NCI-H774 (cell line): ENCODE results near the gene HAGHL.
"Not testable (repeated sequence)": the region's sequence is repeated elsewhere in the genome, so short reads cannot be mapped to it uniquely, and the experiment has no call there.

Experiments
- DNase-seq: peaks from one replicate; lab custom pipeline; 2025; lab: John Stamatoyannopoulos, UW

HAGHL gene

DNA sequence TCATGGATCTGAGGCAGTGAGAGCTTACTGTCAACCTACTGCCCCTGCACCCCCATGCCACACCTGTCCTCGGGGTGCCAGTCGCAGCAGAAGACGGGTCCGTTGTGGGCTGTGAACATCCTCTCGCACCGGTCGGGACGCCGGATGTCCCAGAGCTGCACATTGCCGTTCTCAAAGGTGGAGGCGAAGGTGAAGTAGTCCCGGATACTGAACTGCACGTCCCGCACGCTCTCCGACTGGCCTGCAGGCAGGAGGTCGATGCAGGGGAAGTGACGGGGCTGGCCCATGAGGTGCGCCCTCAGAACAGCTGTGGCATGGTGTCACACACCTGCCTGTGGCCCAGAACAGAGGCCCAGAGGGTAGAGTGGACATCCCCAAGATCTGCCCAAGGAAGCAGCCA is 39.4 kb upstream of the HAGHL start:
- no peak for DNase-seq

DNA sequence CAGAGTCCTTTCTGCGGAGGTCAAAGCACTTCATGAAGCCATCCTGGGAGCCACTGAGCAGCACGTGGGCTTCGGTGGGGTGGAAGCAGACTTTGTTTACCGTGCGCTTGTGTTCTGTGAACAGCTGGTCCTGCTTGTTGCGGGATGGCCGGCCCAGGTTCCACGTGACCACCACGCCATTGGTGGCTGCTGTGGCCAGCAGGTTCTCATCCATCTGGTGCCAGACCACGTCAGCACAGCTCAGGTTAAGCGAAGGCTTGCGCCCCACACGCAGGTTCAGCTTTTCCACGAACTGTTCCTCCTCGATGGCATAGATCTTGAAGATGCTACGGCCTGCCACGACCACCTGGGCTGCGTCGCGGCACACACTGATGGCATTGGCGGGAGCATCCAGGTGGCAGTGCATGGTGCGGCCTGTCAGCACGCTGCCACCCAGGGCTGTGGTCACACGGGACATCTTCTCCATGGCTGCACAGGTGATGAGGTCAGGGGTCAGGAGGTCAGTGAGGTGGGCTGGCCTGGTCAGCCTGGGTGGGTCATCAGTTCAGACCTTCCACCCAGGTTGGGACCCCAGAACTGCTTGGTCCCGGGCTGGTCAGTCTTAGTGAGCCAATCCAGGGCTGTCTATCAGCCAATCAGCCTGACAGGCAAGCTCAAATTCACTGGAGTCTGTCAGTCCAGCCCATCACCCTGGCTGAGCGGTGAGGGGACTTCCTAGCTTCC is 37.6 kb upstream of the HAGHL start:
- DNase-seq: no peak

DNA sequence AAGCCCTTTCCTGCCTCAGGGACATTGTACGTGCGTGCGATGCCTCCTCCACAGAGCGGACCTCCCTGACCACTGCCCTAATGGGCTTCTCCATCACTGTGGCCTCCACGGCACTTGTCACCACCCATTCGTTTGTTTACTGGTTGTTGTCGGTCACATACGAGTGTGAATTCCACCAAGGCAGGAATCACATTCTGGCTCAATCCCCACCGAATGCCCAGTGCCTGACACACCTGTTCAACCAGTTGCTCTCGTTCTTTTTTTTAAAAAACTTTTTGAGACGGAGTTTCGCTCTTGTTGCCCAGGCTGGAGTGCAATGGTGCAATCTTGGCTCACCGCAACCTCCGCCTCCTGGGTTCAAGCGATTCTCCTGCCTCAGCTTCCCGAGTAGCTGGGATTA is 35.7 kb upstream of the HAGHL start:
- DNase-seq: not testable (repeated sequence)

DNA sequence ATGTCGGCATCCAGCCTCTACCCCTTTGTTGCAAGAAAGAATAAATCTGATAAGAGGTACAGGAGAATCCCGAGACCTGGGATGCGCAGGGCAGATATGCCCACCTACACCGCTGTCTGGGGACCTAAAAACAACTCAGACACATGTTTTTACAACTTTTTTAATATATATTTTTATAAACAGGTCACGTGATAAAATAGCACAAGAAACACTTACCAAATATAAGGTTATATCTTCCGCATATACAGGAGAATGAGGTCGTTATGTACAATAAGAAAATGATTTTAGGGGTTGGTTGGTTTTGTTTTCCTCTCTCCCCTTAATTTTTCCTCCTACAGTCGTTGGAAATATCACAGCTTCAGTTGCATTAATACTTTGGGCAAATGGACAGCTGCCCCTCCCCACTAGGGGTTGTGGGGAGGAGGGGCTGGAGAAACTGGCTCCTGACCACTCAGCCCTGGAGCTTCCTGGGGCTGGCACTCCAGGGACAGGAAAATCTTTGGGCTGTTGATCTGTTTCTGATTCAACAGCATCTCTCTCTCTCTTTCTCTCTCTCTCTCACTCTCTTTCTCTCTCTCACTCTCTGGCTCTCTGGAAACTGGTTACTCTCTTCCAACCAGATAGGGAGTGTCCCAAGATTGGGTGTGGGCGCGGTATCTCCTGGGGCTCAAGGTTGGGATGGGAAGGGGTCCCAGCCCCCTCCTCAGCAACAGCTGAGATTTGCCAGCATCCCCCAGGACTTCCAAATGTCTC is 34.4 kb upstream of the HAGHL start:
- no peak for DNase-seq

DNA sequence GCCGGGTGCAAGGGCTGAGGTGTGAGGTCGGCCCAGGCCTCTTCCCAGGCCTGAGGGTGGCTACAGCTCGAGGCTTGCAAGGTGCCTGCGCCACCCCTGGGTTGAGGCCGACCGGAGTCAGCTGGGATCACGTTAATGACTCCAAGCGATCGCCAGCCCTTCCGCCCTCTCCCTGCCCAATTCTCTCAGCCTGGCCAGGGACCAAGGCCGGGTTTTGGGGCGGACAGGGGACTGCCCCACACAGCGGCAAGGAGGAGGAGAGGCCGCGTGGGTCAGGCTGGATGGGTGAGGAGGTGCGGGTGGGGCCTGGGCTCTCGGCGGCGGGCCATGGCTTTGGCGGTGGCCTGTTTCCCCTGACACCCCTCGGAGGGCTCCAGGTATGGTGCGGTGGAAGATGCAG is 33.5 kb upstream of the HAGHL start:
- no peak for DNase-seq

DNA sequence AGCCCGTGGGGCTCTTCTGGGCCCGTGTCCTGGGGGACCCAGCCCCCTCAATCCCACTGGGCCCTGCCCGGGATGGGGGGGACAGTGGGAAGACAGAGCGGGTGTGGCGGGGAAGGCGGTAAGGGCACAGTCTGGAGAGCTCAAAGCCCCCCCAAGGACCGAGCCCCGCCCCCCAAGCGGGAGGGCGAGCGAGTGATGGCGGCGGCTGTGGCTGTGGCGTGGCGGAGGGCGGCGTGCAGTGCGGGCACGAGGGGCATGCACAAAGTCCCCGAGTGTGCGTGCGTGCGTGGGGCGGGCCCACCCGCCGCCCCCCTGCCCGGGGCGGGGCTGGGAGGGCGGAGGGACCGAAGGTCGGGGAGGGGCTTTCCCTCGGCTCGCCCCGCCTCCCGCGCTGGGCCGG is 33.1 kb upstream of the HAGHL start:
- no peak for DNase-seq

DNA sequence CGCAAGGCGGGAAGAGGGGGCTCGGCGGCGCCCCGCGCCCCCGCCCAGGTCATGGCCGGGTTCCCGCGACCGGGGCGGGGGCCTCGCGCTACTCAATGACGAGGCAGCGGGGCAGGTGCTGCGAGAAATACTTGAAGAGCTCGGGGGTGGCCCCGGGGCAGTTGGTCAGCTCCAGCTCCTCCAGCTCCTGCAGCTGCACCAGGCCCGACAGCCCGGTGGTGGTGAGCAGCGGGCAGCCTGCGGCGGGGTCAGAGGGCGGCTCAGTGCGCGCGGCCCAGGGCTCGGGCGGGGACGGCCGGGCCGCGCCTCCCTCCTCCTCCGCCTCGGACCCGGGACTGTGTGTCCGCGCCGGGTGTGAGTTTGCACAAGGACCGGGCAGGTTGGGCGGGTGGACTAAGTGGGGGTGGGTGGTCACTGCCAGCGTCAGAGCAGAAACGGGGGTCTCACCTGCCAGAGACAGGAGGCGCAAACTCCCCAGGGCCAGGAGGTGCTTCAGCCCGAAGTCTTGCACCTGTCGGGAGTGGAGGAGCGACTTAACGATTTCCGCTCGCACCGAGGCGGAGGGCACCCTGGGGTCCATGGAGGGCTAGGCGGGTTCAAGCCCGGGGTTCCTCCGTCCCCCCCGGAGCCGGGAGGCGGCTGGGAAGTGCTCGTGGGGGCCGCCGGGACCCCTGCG is 32.6 kb upstream of the HAGHL start:
- DNase-seq: no peak

DNA sequence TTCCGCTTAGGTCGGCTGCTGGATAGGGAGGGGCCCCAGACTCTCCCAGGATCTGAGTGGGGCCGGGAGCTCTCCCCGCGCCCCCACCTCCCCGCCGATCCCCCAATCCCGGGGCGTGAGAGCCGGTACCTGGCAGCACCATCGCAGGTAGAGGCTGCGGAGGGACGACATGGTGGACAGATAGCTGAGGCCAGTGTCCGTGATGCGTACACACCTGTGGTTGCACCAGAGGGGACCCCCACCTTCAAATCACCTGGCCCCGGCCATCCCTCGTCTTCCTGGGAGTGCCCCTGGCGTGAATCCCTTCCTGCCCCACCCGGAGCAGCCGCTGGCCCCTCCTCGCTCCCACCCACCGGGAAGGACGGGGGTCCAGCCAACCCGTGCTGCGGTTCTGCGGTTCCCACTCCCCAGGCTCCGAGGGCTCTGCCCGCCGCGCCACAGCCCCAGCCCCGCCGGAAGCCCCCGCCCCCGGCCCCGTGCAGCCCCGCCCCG is 32.0 kb upstream of the HAGHL start:
- no peak for DNase-seq

DNA sequence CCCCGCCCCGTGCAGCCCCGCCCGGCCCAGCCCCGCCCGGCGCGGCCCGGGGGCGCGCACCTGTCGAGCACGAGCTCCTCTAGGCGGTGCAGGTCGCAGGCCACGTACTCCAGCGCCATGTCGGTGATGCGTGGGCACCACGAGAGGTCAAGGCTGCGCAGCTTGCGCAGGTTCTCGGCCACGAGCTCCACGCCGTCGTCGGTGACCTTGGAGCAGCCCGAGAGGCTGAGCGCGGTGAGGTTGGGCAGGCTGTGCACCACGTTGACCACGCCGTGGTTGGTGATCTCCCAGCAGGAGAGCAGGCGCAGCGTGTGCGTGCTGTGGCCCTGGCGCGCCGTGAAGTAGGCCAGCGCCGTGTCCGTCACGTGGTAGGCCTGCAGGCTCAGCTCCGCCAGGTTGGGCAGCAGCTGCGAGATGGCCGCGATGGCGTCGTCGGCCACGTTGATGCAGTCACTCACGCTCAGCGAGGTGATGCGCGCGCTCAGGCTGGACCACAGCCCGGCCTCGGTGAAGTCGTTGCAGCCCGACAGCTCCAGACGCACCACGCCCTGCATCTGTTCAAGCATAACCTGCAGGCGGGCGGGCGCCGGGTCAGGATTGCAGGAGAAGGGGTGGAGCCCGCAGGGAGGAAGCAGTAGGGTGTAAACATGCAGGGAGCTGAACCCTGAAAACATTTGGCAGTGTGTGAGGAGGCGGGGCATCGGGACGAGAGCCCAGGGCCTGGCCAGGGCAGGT is 31.4 kb upstream of the HAGHL start:
- peak; percentile 78 for DNase-seq

DNA sequence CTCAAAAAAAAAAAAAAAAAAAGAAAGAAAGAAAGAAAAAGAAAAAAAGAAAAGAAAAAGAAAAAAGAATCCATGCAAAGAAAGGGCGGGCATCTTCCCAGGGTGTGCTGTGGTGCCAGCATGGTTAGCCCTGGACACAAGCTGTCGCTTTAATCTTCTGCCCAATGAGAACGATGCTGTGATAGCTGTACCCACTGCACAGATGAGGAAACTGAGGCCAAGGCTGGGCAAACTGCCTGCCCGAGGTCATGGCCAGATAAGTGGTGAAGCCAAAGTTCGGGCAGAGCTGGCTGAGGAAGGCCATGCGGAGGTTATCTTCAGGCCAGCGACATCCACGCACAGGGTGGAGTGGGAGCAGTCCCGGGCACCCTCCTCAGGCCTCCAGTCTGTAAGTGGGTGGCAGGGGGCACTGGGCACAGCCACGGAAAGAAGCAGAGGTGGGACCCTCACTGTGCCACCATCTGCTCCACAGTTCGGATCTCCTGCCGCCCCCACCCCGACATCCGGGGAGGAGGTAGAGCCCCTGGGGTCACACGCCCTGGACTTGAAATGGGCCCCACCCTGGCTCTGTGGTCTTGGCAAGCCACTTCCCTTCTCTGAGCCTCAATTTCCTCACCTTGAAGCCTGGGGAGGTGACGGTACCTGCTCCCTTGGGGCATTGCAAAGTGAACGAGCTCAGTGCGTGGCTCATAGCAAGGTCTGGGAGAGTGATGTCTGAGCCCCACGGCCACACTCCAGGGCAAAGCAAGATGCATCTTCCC is 27.8 kb upstream of the HAGHL start:
- DNase-seq: no peak

DNA sequence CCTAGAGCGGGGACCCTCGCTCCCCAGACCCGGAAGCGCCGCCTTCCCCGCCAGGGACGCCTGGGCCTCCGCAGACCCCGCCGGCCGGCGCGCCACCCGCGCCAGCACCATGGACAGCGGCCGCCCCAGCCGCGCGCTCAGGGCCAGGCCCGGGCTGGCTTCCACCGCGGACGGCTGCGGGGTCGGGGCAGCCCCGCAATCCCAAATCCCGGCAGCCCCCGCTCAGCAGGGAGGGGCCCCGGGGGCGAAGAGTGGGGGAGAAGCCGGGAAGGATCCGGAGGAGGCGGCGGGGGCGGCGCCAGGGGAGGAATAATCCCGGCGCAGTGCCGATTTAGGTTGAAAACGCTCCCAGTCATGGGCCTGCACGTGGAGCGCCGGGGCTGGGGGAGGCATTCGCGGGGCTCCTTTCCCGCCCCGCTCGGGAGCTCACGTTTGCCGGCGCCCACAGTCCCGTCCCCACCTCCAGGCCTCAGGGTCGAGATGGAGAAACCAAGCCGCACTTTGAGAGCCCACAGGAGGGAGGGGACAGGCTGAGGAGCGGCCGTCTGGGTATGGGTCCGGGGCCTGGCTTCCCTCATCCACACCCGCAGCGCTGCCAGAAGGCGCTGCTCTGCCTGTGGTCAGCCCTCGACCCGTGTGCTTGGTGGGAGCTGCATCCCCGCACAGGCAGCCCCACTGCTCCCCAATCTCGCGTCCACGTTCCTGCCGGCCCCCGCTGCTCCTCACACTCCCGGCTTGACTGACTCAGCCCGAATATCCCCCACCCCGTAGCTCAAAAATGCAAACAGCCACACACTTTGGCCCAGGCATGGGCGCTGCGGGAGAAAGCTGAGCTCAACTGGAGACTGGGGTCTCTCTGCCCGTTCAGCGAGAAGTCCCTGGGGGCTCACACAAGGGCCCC is 26.0 kb upstream of the HAGHL start:
- DNase-seq: no peak

DNA sequence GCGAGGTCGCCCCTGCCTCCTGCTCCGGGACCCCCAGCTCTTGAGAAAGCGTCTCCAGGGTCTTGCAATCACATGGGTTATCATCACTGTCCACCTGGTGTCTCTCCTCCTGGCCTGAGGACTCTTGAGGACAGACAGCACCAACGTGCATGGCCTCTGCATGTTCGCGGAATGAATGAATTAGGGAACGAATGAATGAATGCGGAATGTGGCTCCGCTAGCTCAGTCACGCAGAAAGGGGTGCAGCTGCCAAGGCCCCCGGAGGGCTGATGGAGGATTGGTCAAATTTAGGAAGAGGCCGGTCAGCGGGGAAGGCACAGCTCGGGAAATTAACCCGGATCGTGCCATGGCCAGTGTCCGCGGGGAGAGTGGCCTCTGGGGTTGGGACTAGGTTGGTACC is 24.6 kb upstream of the HAGHL start:
- DNase-seq: no peak

DNA sequence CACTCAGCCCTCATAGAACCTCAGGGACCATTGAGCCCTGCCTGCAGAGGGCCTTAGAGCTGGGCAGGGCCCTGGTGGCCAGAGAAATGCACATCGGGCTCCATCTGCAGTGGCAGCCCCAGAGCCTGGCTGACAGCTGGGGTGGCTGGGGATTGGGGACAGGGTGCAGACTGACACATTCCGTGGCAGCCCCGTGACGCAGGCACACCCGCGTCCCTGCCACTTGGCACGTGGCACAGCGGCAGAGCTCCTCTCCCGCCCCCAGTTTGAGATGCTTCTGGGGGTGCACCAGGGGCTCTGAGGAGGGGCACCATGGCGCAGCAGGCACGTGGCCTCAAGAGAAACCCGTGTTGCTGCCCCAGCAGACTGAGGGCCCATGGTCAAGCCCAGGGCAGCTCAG is 23.5 kb upstream of the HAGHL start:
- DNase-seq: no peak

DNA sequence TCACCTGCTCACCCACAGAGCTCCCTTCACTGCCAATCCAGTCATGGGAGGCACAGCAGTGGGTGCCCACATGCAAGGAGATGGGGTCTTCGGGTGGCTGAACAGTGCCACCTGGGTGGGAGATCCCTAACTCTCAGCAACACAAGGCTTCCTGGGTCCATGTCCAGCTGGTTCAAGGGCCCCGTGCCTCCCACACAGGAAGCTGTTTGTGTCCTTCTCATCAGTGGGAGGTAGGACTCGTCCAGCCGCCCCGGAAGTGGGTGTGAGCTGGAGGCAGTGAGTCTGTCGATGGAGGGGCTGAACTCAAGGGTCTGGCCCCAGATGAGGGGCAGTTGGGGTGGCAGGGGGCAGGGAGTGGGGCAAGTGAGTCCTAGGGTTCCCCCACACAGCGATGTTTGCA is 22.9 kb upstream of the HAGHL start:
- no peak for DNase-seq

DNA sequence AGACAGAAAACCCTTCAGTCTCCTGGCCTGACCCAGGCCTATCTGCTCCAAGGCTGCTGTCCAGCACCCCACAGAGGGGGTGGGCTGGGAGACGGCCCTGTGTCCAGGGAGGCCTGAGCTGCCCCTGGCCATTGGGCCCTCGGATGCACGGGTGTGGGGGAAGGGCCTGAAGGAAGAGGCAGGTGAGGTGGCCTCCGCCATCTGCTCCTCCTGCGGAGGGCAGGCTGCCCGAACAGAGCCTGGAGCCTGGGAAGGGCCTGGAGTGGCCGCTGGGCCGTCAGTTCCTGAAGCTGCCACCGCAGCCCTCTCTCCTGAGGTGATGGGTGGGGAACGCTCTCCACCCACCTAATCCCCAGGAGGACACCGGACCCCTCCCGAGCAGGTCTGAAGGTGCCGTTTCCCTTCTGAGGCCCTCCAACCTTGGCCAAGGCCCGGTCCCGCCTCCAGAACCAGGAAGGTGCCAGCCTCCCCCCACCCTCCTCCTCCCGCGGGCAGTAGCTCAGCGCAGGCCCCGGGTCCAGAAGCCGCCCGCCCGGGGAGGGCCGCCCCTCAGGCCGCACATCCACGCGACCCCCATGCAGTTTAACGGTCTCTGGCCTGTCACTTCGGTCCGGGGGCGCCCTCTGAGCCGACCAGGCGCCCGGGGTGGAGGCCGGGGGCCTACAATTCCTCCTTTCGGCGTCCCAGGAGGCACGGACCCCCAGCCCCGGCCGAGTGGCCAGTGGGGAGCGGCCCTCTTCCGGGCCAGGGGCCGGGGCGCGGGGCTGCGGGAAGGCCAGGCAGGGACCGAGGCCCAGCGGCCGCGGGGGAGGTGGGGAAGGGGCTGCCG is 22.1 kb upstream of the HAGHL start:
- DNase-seq: no peak

DNA sequence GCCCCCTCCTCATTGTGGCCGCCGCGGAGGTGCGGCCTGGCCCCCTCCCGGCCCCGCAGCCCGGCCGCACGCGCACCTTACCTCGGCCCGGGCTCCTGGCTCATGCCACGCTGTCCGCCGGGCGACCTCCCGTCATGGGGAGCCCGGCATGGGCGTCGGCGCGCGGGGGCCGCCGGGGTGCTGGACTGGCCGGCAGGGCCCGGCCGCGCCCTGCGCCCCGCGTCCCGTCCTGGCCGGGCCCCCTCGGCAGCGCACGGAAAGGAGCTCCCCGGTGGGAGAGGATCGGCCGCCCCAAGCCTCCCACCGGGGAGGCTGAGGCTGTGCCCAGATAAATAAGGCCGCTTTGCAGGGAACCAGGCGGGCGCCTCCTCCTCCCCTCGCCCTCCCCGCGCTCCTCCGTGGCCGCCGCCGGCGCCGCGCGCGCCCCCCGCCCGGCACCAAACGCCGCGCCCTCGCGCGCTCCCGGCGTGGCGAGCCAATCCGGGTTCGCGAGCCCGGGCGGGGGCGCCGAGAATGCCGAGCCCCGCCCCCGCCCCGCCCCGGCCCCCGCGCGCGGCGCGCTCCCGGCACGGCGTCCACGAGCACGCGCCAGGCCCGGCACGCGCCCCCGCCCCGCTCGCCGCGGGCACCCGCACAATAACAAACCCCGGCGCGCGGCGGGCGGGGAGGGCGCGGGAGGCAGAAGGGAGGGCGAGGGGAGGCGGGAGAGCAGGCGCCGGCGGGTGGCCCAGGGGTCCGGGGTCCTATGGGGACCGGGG is 21.3 kb upstream of the HAGHL start, which contains the start of gene FBXL16:
FBXL16 (minus strand) TSS at position 371 of the 758 bp plus-strand sequence. CDS start 8,396 bp downstream, outside the sequence.
- DNase-seq: peak; percentile 60

DNA sequence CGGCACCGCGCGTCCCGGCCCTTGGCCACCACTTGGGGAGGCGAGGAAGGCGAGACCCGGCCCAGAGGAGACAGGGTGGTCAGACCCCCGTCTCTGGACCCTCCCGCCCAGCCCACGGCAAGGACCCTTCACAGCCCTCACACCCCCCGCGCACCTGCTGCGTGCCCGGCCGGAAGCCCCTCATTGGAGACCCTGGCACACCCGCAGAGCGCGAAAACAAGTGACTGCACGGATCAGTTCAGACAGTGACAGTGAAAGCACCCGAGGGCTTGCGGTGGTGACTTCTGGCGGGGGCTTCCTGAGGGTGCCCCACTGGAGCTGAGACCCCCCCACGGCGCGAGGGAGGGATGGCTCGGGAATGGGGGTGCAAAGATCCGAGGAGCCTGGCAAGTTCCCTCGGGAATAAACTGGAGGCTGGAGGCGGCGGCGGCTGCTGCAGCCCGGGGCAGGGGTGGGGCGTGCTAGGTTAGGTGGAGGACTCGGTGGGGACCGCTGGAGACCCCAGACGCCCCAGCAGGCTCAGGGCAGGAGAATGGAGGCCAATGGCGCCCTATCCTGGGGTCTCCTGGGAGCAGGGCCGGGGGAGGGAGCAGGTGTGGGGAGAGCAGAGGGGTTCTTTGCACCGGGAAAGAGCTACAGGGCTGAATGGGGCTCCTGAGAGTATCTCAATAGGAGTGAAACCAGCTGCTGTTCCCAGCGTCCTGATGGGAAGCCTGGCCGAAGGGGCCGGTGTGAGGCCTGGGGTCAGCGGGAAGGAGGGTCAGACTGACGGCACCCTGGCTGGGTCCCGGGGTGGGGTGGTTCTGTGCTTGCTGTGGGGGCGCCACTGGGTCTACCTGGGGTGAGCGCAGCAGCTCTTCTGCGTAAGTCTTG is 20.5 kb upstream of the HAGHL start:
- no peak for DNase-seq

DNA sequence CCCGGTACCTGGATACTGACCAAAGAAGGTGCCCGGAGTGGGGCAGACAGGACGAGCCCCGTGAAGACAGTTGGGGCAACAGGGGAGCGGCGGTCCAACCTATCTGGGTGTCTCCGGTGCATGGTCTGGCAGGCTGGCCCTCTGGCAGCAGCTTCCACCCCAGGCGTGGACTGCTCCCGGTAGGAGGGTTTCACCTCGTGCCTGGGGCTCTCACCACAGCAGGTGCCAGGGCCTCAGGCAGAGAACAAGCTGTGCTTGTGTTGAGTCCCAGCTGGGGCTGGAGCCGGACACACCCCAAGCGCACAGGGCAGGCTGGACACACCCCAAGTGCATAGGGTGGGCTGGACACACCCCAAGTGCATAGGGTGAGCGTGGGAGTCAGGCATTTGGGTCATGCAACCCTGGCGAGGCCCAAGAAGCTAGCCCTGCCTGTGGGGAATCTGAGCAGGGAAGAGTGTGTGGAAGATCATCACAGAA is 19.8 kb upstream of the HAGHL start:
- no peak for DNase-seq
